T-helper 1 cell treated with Interleukin-12 subunit alpha and Interleukin-12 subunit beta and Interleukin-4 antibody, amounts not matched to agents 30 ng/mL and 1 ng/mL, for 36 hours (primary cell): ENCODE data around the gene ITSN1. TPM values are rescaled to one million over a fixed set of nuclear protein-coding genes. Genes with fewer than 3 reads are reported as not detected.
"Not testable (repeated sequence)": the region's sequence is repeated elsewhere in the genome, so short reads cannot be mapped to it uniquely, and the experiment has no call there.

Source experiments
- intact Hi-C: fragments of 100-400 bp; cut with micrococcal nuclease; formaldehyde crosslinking; loops from one replicate; pipeline ENCODE4 v1.15.1; 2024
- total RNA-seq: library from RNA; stranded (reverse); gene quantifications from 2 replicates; pipeline ENCODE4 v1.2.3, GENCODE V29; 2022

ITSN1 gene
- total RNA-seq, 1 donor from 2014 or later = 2.4 TPM

- intact Hi-C loops = no loop called here
Observed at GRCh38 chr21:33767236-33767635, 124.9 kb downstream of the ITSN1 start.

- intact Hi-C loops = no loop called here
Observed at GRCh38 chr21:33767960-33768359, 125.7 kb downstream of the ITSN1 start.

GRCh38 chr21:33769057-33769456 lies 126.8 kb downstream of the ITSN1 start:
- intact Hi-C loops = no loop called here

- intact Hi-C loops = no loop called here
Observed at GRCh38 chr21:33770542-33770941, 128.2 kb downstream of the ITSN1 start.

- intact Hi-C loops = no loop called here
Observed at GRCh38 chr21:33771976-33772375, 129.7 kb downstream of the ITSN1 start.

GRCh38 chr21:33774551-33774950 lies 132.2 kb downstream of the ITSN1 start:
- intact Hi-C loops = no loop called here

- intact Hi-C loops = no loop called here
Observed at GRCh38 chr21:33775100-33775828, 133.0 kb downstream of the ITSN1 start.

GRCh38 chr21:33780631-33781030 lies 138.3 kb downstream of the ITSN1 start:
- intact Hi-C loops = no loop called here

- intact Hi-C loops = no loop called here
Observed at GRCh38 chr21:33781121-33781520, 138.8 kb downstream of the ITSN1 start.

- intact Hi-C loops = no loop called here
Observed at GRCh38 chr21:33783187-33783979, 141.1 kb downstream of the ITSN1 start.

GRCh38 chr21:33787431-33787830 lies 145.1 kb downstream of the ITSN1 start:
- intact Hi-C loops = no loop called here

- intact Hi-C loops = not testable (repeated sequence)
Observed at GRCh38 chr21:33788438-33788837, 146.1 kb downstream of the ITSN1 start.

- intact Hi-C loops = no loop called here
Observed at GRCh38 chr21:33789697-33790096, 147.4 kb downstream of the ITSN1 start.

- intact Hi-C loops = no loop called here
Observed at GRCh38 chr21:33791073-33791472, 148.8 kb downstream of the ITSN1 start.

GRCh38 chr21:33794596-33794995 lies 152.3 kb downstream of the ITSN1 start:
- intact Hi-C loops = no loop called here

- intact Hi-C loops = no loop called here
Observed at GRCh38 chr21:33797565-33797964, 155.3 kb downstream of the ITSN1 start.

GRCh38 chr21:33799378-33800090 lies 157.2 kb downstream of the ITSN1 start:
- intact Hi-C loops = no loop called here

GRCh38 chr21:33800753-33801423 lies 158.6 kb downstream of the ITSN1 start:
- intact Hi-C loops = no loop called here

- intact Hi-C loops = no loop called here
Observed at GRCh38 chr21:33801424-33802405, 159.4 kb downstream of the ITSN1 start.

GRCh38 chr21:33802481-33802880 lies 160.2 kb downstream of the ITSN1 start:
- intact Hi-C loops = no loop called here
